ENCODE measurements around the gene EXOC6B.
"Not testable (repeated sequence)": the region's sequence is repeated elsewhere in the genome, so short reads cannot be mapped to it uniquely, and the experiment has no call there.

EXOC6B gene

DNA sequence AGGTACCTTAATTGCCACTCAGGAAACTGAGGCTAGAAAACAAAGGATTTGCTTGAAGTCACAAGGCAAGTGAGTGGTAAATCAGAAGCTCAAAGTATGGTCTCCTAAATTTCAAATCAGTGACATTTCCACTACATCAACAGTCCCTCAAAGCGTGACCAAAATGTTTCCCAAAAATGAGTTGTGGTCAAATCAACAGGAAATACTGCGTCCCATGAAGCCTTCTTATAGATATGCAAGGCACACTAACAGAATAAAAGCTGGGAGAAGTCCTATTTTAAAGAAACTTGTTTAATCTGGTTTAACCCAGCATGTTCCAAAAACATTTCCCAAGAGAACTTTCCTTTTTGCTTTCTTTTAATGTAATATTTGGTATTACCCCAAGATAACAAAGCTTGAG is 249.4 kb downstream of the EXOC6B start:
- Histone ChIP-seq H3K9ac (ENCODE audit: low read length in 2 of 2) (no peak overlapping the region), H3K4me1 (ENCODE audit: control insufficient read depth, insufficient read depth, low read length) (no peaks in the 10 kb centered on the region), H3K27me3 (ENCODE audit: control insufficient read depth in 1 of 2, insufficient read depth in 2 of 2, low read length in 2 of 2) (no peaks in the 10 kb centered on the region), H3K4me3 (ENCODE audit: low read length in 2 of 2) (no peak overlapping the region), H3K36me3 (ENCODE audit: control insufficient read depth in 2 of 2, insufficient read depth in 2 of 2, low read length in 2 of 2) (no peaks in the 10 kb centered on the region), H3K9me3 (ENCODE audit: control insufficient read depth in 2 of 2, low read length in 2 of 2) (no peaks in the 10 kb centered on the region), H3K27ac (ENCODE audit: low read length) (no peak overlapping the region)

DNA sequence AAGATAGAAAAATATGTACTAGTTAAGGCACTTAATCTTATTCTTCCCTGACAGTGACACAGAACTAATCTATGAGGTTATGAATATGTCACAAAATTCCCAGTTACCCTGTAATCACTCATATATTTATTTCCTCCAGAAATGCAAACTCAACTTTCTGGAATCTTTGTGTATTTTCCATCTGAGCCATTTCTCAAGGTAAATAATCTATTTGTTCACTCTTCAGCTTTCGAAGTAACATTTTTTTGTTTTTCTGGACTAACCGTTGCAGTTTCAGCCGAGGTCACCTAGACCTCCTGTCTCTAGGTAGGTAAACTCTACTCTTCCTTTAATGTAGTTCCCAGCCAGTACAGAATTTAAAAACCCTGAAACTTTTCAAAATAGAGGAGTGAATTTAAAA is 250.9 kb downstream of the EXOC6B start:
- Histone ChIP-seq H3K4me3 (ENCODE audit: low read length in 2 of 2) (no peak overlapping the region), H3K9me3 (ENCODE audit: control insufficient read depth in 2 of 2, low read length in 2 of 2) (no peaks in the 10 kb centered on the region), H3K9ac (ENCODE audit: low read length in 2 of 2) (no peak overlapping the region), H3K36me3 (ENCODE audit: control insufficient read depth in 2 of 2, insufficient read depth in 2 of 2, low read length in 2 of 2) (no peaks in the 10 kb centered on the region), H3K27ac (ENCODE audit: low read length) (no peak overlapping the region), H3K4me1 (ENCODE audit: control insufficient read depth, insufficient read depth, low read length) (no peaks in the 10 kb centered on the region), H3K27me3 (ENCODE audit: control insufficient read depth in 1 of 2, insufficient read depth in 2 of 2, low read length in 2 of 2) (no peaks in the 10 kb centered on the region)

DNA sequence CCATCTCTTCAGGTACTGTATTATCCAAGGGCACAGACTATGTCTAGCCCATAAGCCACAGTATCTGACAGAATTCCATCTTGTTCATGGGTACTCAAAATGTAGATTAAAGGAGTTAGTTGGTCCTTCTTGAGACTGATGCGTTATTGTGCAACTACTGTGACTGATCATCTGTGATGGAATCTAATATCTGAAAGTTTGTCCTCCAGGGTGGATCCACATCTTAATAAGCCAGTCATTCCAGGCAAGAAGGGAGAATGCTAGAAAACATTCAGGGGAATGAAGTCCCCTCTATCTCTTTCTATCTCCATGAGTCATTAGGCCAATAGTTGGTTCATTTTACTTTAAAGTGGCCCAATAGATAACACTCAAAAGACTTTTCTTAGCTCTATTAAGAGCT is 252.6 kb downstream of the EXOC6B start:
- no peak overlapping the region for H3K4me3 ChIP-seq (ENCODE audit: low read length in 2 of 2)
- no peaks in the 10 kb centered on the region for H3K4me1 ChIP-seq (ENCODE audit: control insufficient read depth, insufficient read depth, low read length)
- no peaks in the 10 kb centered on the region for H3K9me3 ChIP-seq (ENCODE audit: control insufficient read depth in 2 of 2, low read length in 2 of 2)
- H3K27me3 ChIP-seq (ENCODE audit: control insufficient read depth in 1 of 2, insufficient read depth in 2 of 2, low read length in 2 of 2): no peaks in the 10 kb centered on the region
- no peaks in the 10 kb centered on the region for H3K36me3 ChIP-seq (ENCODE audit: control insufficient read depth in 2 of 2, insufficient read depth in 2 of 2, low read length in 2 of 2)
- no peak overlapping the region for H3K27ac ChIP-seq (ENCODE audit: low read length)
- H3K9ac ChIP-seq (ENCODE audit: low read length in 2 of 2): no peak overlapping the region

DNA sequence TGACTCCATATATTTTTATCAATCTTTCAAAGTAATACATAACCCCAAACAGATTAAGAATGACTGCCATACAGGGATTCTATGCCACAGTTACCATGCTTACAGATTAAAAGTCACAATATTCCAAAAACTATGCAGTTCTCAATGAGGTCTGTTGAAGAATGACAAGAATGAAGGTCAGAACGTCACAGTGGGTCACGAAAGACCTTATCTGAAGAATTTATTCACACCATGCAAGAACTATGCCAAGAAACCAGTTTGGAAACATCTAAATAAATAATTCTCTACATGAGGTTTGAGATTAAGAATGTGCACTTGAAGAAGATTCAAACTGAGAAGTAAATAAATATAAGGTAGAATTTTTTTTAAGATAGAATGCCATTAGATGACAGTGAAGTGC is 253.3 kb downstream of the EXOC6B start:
- Histone ChIP-seq H3K4me3 (ENCODE audit: low read length in 2 of 2) (no peak overlapping the region), H3K27me3 (ENCODE audit: control insufficient read depth in 1 of 2, insufficient read depth in 2 of 2, low read length in 2 of 2) (no peaks in the 10 kb centered on the region), H3K9me3 (ENCODE audit: control insufficient read depth in 2 of 2, low read length in 2 of 2) (no peaks in the 10 kb centered on the region), H3K36me3 (ENCODE audit: control insufficient read depth in 2 of 2, insufficient read depth in 2 of 2, low read length in 2 of 2) (no peaks in the 10 kb centered on the region), H3K27ac (ENCODE audit: low read length) (no peak overlapping the region), H3K4me1 (ENCODE audit: control insufficient read depth, insufficient read depth, low read length) (no peaks in the 10 kb centered on the region), H3K9ac (ENCODE audit: low read length in 2 of 2) (no peak overlapping the region)

DNA sequence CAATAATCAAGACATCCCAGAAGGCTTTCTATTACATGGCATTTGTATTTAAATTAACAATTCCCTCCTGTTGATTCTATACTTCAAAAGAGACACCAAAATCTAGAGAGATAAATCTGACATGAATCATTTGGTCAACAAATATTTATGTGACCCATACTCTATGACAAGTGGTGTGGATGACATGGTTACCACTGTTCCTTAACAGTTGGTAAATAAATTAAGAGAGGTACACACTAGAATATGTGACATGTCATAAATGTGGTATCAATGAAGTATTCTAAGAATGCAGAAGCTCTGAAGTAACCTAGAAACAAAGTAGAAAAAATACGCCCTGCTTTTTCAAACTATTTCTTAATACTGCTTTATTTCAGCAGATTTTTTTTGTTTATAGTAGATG is 255.4 kb downstream of the EXOC6B start:
- Histone ChIP-seq H3K9me3 (ENCODE audit: control insufficient read depth in 2 of 2, low read length in 2 of 2) (no peaks in the 10 kb centered on the region), H3K36me3 (ENCODE audit: control insufficient read depth in 2 of 2, insufficient read depth in 2 of 2, low read length in 2 of 2) (no peaks in the 10 kb centered on the region), H3K9ac (ENCODE audit: low read length in 2 of 2) (no peak overlapping the region), H3K27ac (ENCODE audit: low read length) (no peak overlapping the region), H3K4me1 (ENCODE audit: control insufficient read depth, insufficient read depth, low read length) (no peaks in the 10 kb centered on the region), H3K27me3 (ENCODE audit: control insufficient read depth in 1 of 2, insufficient read depth in 2 of 2, low read length in 2 of 2) (no peaks in the 10 kb centered on the region), H3K4me3 (ENCODE audit: low read length in 2 of 2) (no peak overlapping the region)

DNA sequence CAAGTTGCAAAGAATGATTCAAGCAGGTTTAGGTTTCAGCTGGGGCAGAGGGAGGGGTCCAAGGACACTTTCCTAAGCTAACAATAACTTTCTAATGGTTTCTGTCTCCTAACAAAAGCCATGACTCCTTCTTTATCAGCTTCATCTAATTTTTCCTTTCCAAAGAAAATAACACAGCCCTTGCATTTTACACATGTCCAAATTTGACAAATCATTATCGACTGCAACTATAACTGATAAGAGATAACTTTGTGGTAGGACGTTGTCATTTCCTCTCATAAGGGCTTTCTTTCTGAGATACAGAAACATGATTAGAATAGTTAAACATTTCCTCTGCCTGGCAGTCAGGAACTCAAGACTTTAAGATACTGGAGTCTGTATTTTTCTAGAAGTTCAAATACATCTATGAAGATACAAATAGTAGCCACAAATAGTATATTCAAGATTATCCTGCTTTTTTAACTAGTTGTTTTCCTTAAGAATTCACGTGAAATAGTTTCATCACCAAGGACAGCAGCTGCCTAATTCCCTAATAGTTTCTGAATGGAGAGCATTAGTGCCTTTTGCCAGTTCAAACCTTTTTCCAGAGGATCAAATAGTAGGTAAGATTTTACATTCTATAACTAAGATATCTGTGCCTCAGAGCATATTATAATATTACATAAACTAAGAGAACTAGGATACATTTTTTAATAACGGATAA is 263.2 kb downstream of the EXOC6B start:
- Histone ChIP-seq H3K4me3 (ENCODE audit: low read length in 2 of 2) (no peak overlapping the region), H3K9me3 (ENCODE audit: control insufficient read depth in 2 of 2, low read length in 2 of 2) (no peaks in the 10 kb centered on the region), H3K9ac (ENCODE audit: low read length in 2 of 2) (no peak overlapping the region), H3K4me1 (ENCODE audit: control insufficient read depth, insufficient read depth, low read length) (no peaks in the 10 kb centered on the region), H3K36me3 (ENCODE audit: control insufficient read depth in 2 of 2, insufficient read depth in 2 of 2, low read length in 2 of 2) (no peaks in the 10 kb centered on the region), H3K27me3 (ENCODE audit: control insufficient read depth in 1 of 2, insufficient read depth in 2 of 2, low read length in 2 of 2) (no peaks in the 10 kb centered on the region), H3K27ac (ENCODE audit: low read length) (no peak overlapping the region)

DNA sequence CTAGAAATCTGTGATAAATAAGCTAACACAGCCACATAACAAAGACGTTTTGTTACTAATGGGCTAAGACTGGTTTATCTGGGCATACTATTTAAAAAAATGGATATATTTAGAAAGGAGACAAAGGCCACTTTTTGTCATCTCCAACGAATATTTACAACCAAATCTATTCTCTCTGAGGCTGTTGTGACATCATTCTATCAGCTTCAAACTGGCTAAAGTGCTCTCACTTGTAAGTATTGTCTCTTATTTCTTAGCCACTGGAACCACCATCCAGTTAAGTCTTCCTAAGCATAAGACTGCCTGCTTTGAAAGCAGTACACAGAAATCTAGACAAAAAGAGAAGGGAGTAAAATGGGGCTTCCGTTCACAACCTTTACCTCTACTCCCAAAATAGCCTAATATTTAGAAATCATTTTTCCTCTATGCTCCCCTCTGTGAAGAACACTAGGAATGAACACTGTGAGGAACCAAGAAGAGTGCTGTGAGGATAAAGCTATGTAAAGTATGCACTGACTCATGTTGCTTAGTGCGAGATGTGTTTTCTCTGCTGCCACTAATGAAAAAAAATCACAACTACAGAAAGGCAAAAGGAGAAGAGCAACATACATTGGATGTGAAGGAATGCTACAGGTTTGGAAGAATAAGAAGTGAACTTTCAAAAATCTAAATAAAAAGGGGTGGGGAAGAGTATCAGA is 264.1 kb downstream of the EXOC6B start:
- no peak overlapping the region for H3K27ac ChIP-seq (ENCODE audit: low read length)
- H3K36me3 ChIP-seq (ENCODE audit: control insufficient read depth in 2 of 2, insufficient read depth in 2 of 2, low read length in 2 of 2): no peaks in the 10 kb centered on the region
- no peaks in the 10 kb centered on the region for H3K27me3 ChIP-seq (ENCODE audit: control insufficient read depth in 1 of 2, insufficient read depth in 2 of 2, low read length in 2 of 2)
- no peaks in the 10 kb centered on the region for H3K9me3 ChIP-seq (ENCODE audit: control insufficient read depth in 2 of 2, low read length in 2 of 2)
- H3K9ac ChIP-seq (ENCODE audit: low read length in 2 of 2): no peak overlapping the region
- H3K4me3 ChIP-seq (ENCODE audit: low read length in 2 of 2): no peak overlapping the region
- H3K4me1 ChIP-seq (ENCODE audit: control insufficient read depth, insufficient read depth, low read length): no peaks in the 10 kb centered on the region

DNA sequence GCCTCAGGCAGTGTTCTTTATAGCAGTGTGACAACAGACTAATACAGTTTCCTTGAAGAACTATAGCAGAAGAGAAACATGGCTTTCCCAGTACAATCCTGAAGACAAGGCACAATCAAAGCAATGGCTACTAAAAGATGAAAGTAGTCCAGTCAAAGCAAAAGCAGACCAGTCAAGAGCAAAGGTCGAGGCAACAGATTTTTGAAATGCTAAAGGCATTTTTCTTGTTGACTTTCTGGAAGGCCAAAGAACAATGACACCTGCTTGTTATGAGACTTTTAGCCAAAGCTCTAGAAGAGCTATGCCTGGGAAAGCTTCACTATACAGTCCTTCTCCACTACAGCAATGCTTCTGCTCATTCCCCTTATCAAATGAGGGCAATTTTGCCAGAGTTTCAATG is 269.9 kb downstream of the EXOC6B start:
- H3K4me3 ChIP-seq (ENCODE audit: low read length in 2 of 2): no peak overlapping the region
- no peak overlapping the region for H3K9ac ChIP-seq (ENCODE audit: low read length in 2 of 2)
- H3K27ac ChIP-seq (ENCODE audit: low read length): no peak overlapping the region
- no peaks in the 10 kb centered on the region for H3K9me3 ChIP-seq (ENCODE audit: control insufficient read depth in 2 of 2, low read length in 2 of 2)
- no peaks in the 10 kb centered on the region for H3K4me1 ChIP-seq (ENCODE audit: control insufficient read depth, insufficient read depth, low read length)
- H3K36me3 ChIP-seq (ENCODE audit: control insufficient read depth in 2 of 2, insufficient read depth in 2 of 2, low read length in 2 of 2): no peaks in the 10 kb centered on the region
- H3K27me3 ChIP-seq (ENCODE audit: control insufficient read depth in 1 of 2, insufficient read depth in 2 of 2, low read length in 2 of 2): no peaks in the 10 kb centered on the region

DNA sequence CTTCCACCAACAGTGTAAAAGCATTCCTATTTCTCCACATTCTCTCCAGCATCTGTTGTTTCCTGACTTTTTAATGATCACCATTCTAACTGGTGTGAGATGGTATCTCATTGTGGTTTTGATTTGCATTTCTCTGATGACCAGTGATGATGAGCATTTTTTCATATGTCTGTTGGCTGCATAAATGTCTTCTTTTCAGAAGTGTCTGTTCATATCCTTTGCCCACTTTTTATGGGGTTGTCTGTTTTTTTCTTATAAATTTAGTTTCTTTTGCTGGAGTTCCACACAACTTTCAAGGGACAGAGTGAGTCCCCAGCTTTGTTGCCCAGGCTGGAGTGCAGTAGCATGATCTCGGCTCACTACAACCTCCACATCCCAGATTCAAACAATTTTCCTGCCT is 270.5 kb downstream of the EXOC6B start:
- not testable (repeated sequence) for H3K4me3 ChIP-seq (ENCODE audit: low read length in 2 of 2); H3K27me3 ChIP-seq (ENCODE audit: control insufficient read depth in 1 of 2, insufficient read depth in 2 of 2, low read length in 2 of 2); H3K36me3 ChIP-seq (ENCODE audit: control insufficient read depth in 2 of 2, insufficient read depth in 2 of 2, low read length in 2 of 2); H3K9ac ChIP-seq (ENCODE audit: low read length in 2 of 2); H3K27ac ChIP-seq (ENCODE audit: low read length); H3K9me3 ChIP-seq (ENCODE audit: control insufficient read depth in 2 of 2, low read length in 2 of 2); H3K4me1 ChIP-seq (ENCODE audit: control insufficient read depth, insufficient read depth, low read length)

DNA sequence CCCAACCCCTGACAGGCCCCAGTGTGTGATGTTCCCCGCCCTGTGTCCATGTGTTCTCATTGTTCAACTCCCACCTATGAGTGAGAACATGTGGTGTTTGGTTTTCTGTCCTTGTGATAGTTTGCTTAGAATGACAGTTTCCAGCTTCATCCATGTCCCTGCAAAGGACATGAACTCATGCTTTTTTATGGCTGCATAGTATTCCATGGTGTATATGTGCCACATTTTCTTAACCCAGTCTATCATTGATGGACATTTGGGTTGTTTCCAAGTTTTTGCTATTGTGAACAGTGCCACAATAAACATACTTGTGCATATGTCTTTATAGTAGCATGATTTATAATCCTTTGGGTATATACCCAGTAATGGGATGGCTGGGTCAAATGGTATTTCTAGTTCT is 270.9 kb downstream of the EXOC6B start:
- H3K27ac ChIP-seq (ENCODE audit: low read length); H3K36me3 ChIP-seq (ENCODE audit: control insufficient read depth in 2 of 2, insufficient read depth in 2 of 2, low read length in 2 of 2); H3K4me1 ChIP-seq (ENCODE audit: control insufficient read depth, insufficient read depth, low read length); H3K4me3 ChIP-seq (ENCODE audit: low read length in 2 of 2); H3K9ac ChIP-seq (ENCODE audit: low read length in 2 of 2); H3K9me3 ChIP-seq (ENCODE audit: control insufficient read depth in 2 of 2, low read length in 2 of 2); H3K27me3 ChIP-seq (ENCODE audit: control insufficient read depth in 1 of 2, insufficient read depth in 2 of 2, low read length in 2 of 2): not testable (repeated sequence)

DNA sequence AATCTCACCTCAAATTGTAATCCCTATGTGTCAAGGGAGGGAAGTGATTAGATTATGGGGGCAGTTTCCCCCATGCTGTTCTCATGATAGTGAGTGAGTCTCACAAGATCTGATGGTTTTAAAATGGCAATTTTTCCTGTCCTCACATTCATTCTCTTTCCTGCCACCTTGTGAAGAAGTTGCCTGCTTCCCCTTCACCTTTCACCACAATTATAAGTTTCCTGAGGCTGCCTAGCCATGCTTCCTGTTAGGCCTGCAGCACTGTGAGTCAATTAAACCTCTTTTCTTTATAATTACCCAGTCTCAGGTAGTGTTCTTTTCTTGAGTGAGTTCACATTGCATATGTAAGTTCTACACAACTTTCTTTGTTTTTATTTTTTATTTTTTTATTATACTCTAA is 271.5 kb downstream of the EXOC6B start:
- Histone ChIP-seq H3K9me3 (ENCODE audit: control insufficient read depth in 2 of 2, low read length in 2 of 2) (no peaks in the 10 kb centered on the region), H3K27me3 (ENCODE audit: control insufficient read depth in 1 of 2, insufficient read depth in 2 of 2, low read length in 2 of 2) (no peaks in the 10 kb centered on the region), H3K4me3 (ENCODE audit: low read length in 2 of 2) (no peak overlapping the region), H3K36me3 (ENCODE audit: control insufficient read depth in 2 of 2, insufficient read depth in 2 of 2, low read length in 2 of 2) (no peaks in the 10 kb centered on the region), H3K4me1 (ENCODE audit: control insufficient read depth, insufficient read depth, low read length) (no peaks in the 10 kb centered on the region), H3K27ac (ENCODE audit: low read length) (no peak overlapping the region), H3K9ac (ENCODE audit: low read length in 2 of 2) (no peak overlapping the region)

Measured in stomach smooth muscle (tissue), 2 donors.